K562 (cell line): ENCODE data around the gene TMEM208. TPM values are rescaled to one million over a fixed set of nuclear protein-coding genes. Genes with fewer than 3 reads are reported as not detected.

Experiments
- ARID2 ChIP-seq: fragments of 450-650 bp; IDR thresholded peaks from 2 replicates; pipeline ENCODE4 v1.6.1; 2017; ENCODE audit warnings: antibody characterized with exemption, mild to moderate bottlenecking
- ATF1 ChIP-seq, 2 experiments: fragments of 450-650 bp in 1 of 2; IDR thresholded peaks; 2 replicates each; pipeline ENCODE4 v1.6.1; 2016; ENCODE audit warnings: missing compliant biosample characterization in 1 of 2, missing genetic modification characterization in 1 of 2
- ATF2 ChIP-seq: sonication (generic); formaldehyde crosslinking; IDR thresholded peaks from 2 replicates; pipeline ENCODE4 v1.8.1; 2022; ENCODE audit warnings: missing genetic modification reagents
- BCOR ChIP-seq: fragments of 450-650 bp; IDR thresholded peaks from 2 replicates; pipeline ENCODE4 v1.6.1; 2016
- EP400 ChIP-seq: fragments of 450-650 bp; IDR thresholded peaks from 2 replicates; pipeline ENCODE4 v1.6.1; 2017; ENCODE audit warnings: antibody characterized with exemption, mild to moderate bottlenecking, moderate library complexity
- FOXJ2 ChIP-seq: fragments of 200-800 bp; sonication (Bioruptor generic); IDR thresholded peaks from 2 replicates; pipeline ENCODE4 v1.6.1; 2016; ENCODE audit warnings: missing genetic modification characterization, missing compliant biosample characterization
- HEY1 ChIP-seq: fragments of 250-450 bp; sonication (Bioruptor Pico); IDR thresholded peaks from 2 replicates; pipeline ENCODE4 v1.5.0; 2020; ENCODE audit warnings: mild to moderate bottlenecking, moderate library complexity, borderline replicate concordance
- HMGN3 ChIP-seq: IDR thresholded peaks from 2 replicates; pipeline ENCODE4 v1.6.1; 2011; ENCODE audit warnings: borderline replicate concordance, low read depth, mild to moderate bottlenecking, mixed read lengths, low read length; ENCODE audit not compliant: insufficient read length; ENCODE audit errors: extremely low read depth
- HNRNPLL ChIP-seq: fragments of 200-400 bp; formaldehyde crosslinking; IDR thresholded peaks from 2 replicates; pipeline ENCODE4 v1.6.1; 2017; ENCODE audit warnings: low read length, low read depth, mild to moderate bottlenecking; ENCODE audit not compliant: poor library complexity, severe bottlenecking
- ILF3 ChIP-seq: fragments of 450-650 bp; IDR thresholded peaks from 2 replicates; pipeline ENCODE4 v1.6.1; 2018; ENCODE audit warnings: antibody characterized with exemption, mild to moderate bottlenecking, moderate library complexity, borderline replicate concordance
- MYC ChIP-seq, 2 experiments: fragments of 250-450 bp in 1 of 2; sonication (Bioruptor Pico) in 1 of 2; IDR thresholded peaks; 2 replicates each; pipeline versions ENCODE4 v1.5.1 to v1.6.1; 2012 to 2021; ENCODE audit warnings: low read depth in 2 of 2, borderline replicate concordance in 1 of 2, improper control_type of control experiment in 1 of 2, low read length in 1 of 2, mild to moderate bottlenecking in 1 of 2, moderate library complexity in 1 of 2
- NFE2L1 ChIP-seq: fragments of 450-650 bp; IDR thresholded peaks from 2 replicates; pipeline ENCODE4 v1.6.1; 2016; ENCODE audit warnings: missing genetic modification characterization, low read depth, mild to moderate bottlenecking, missing compliant biosample characterization, moderate library complexity, borderline replicate concordance
- RBM15 ChIP-seq: fragments of 200-400 bp; formaldehyde crosslinking; IDR thresholded peaks from 2 replicates; pipeline ENCODE4 v1.6.1; 2018; ENCODE audit warnings: mild to moderate bottlenecking, low read length, moderate library complexity; ENCODE audit not compliant: insufficient read depth
- ZBTB49 ChIP-seq: sonication (generic); formaldehyde crosslinking; IDR thresholded peaks from 2 replicates; pipeline ENCODE4 v1.8.0; 2022; ENCODE audit warnings: missing genetic modification reagents, mild to moderate bottlenecking, borderline replicate concordance
- ZNF140 ChIP-seq: fragments of 250-450 bp; sonication (Bioruptor Pico); IDR thresholded peaks from 2 replicates; pipeline ENCODE4 v1.8.0; 2021; ENCODE audit warnings: moderate library complexity, mild to moderate bottlenecking, inconsistent platforms
- polyA plus RNA-seq, 8 experiments: library from polyadenylated mRNA; depleted of rRNA in 4 of 8; stranded (reverse) in 5 of 8; unstranded in 3 of 8; fragments of >200 nt; fragmentation: Nextera tagmentation in 2 of 8; fragmentation: Illumina TruSeq in 1 of 8; extraction: Ambion mirVana in 2 of 8; extraction: Trizol in 1 of 8; gene quantifications; 2 replicates each; pipeline versions ENCODE4 v1.2.1 to v1.2.3, GENCODE V29; 2011 to 2014; ENCODE audit warnings: inconsistent platforms in 1 of 8, missing spikeins in 1 of 8
- total RNA-seq, 7 experiments: library from RNA; depleted of rRNA in 6 of 7; stranded (reverse); fragments of >200 nt in 6 of 7; fragmentation: Illumina TruSeq in 2 of 7; extraction: Trizol in 2 of 7; gene quantifications; 2 replicates each; pipeline versions ENCODE4 v1.2.1 to v1.2.3, GENCODE V29; 2011 to 2021; ENCODE audit warnings: low replicate concordance in 1 of 7
- TF ChIP-seq, protein P1 (sequence below): fragments of 250-450 bp; sonication (Bioruptor Pico); IDR thresholded peaks from 2 replicates; pipeline ENCODE4 v1.4.0; 2020

The TMEM208 gene
- total and polyA plus RNA-seq, 9 of the 15 experiments (the other 6 are each of a cell fraction or from before 2014, with no cell fraction given): 31.8 to 239 (median 54.3) TPM

DNA sequence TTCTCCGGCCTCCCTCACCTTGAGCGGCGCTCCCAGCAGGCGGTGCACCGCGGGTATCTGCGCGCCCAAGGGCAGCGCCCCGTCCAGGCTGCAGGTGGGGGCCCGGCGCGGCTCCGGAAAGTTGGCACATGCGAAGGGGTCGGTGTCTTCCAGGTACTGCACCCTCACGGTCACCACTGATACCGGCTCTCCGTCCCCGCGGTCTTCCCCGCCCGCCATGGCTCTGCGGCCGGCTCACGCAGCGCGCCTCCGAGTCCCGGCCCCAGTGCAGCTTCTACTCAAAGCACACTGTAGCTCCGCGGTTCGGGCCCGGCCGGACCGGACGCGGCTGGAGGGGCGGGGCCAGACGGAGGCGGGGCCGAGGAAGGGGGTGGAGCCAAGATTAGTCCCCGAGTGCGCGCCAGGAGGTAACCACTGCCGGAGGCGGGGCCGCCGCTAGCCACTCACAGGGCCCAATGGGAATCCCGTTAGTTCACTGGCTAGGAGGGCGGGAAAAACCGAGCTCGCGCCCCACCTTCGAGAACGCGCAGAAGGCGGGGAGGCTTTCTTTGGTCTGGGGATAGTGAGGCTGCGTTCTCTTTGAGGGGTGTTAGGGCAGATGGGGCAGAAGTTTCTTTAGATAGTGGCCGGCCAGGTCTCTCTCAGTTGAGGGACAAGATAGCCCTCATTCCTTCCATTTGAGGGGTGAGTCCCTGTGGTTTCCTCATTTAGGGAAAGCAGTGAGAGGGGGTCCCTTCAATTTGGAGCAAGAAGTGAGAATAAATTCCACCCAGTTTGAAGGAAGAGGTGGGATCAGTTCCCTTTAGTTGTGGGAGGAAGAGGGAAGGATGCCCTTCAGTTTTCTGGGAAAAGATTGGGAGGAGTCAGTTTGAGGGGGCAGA is 20.5 kb downstream of the TMEM208 start, which contains the start of gene FHOD1 (continued):
- TF ChIP-seq ZBTB49 (CRISPR knock-in tag): 0 out of 2 replicates have a peak, but pooled peaks have one; percentile 29
- peak; percentile 46 for TF ChIP-seq HNRNPLL
- no peak for TF ChIP-seq HEY1
- no peak for TF ChIP-seq RBM15
- no peak for TF ChIP-seq EP400
- TF ChIP-seq ARID2: no peak
- TF ChIP-seq ZNF140: no peak
- no peak for TF ChIP-seq ATF2 (CRISPR knock-in tag)
- TF ChIP-seq ILF3: no peak
- TF ChIP-seq FOXJ2 (tag): no peak
- TF ChIP-seq NFE2L1 (tag): no peak
- TF ChIP-seq HMGN3: peak; percentile 55
- TF ChIP-seq ATF1 (CRISPR knock-in tag; IDR thresholded peaks at IDR 0.05): no peak
- TF ChIP-seq ATF1 (tag; IDR thresholded peaks at IDR 0.05): peak; percentile 17; the same call in 1 of the 2 replicates
- no peak; the same call in 1 of the 2 replicates for TF ChIP-seq BCOR
- 0 out of 2 replicates have a peak, but pooled peaks have one; percentile 45 for TF ChIP-seq MYC (IDR thresholded peaks at IDR 0.05; ENCODE audit: low read depth, low read length)
- 0 out of 2 replicates have a peak, but pooled peaks have one; percentile 21 for TF ChIP-seq MYC (CRISPR knock-in tag; IDR thresholded peaks at IDR 0.05; ENCODE audit: borderline replicate concordance, low read depth)
- TF ChIP-seq, protein P1, sequence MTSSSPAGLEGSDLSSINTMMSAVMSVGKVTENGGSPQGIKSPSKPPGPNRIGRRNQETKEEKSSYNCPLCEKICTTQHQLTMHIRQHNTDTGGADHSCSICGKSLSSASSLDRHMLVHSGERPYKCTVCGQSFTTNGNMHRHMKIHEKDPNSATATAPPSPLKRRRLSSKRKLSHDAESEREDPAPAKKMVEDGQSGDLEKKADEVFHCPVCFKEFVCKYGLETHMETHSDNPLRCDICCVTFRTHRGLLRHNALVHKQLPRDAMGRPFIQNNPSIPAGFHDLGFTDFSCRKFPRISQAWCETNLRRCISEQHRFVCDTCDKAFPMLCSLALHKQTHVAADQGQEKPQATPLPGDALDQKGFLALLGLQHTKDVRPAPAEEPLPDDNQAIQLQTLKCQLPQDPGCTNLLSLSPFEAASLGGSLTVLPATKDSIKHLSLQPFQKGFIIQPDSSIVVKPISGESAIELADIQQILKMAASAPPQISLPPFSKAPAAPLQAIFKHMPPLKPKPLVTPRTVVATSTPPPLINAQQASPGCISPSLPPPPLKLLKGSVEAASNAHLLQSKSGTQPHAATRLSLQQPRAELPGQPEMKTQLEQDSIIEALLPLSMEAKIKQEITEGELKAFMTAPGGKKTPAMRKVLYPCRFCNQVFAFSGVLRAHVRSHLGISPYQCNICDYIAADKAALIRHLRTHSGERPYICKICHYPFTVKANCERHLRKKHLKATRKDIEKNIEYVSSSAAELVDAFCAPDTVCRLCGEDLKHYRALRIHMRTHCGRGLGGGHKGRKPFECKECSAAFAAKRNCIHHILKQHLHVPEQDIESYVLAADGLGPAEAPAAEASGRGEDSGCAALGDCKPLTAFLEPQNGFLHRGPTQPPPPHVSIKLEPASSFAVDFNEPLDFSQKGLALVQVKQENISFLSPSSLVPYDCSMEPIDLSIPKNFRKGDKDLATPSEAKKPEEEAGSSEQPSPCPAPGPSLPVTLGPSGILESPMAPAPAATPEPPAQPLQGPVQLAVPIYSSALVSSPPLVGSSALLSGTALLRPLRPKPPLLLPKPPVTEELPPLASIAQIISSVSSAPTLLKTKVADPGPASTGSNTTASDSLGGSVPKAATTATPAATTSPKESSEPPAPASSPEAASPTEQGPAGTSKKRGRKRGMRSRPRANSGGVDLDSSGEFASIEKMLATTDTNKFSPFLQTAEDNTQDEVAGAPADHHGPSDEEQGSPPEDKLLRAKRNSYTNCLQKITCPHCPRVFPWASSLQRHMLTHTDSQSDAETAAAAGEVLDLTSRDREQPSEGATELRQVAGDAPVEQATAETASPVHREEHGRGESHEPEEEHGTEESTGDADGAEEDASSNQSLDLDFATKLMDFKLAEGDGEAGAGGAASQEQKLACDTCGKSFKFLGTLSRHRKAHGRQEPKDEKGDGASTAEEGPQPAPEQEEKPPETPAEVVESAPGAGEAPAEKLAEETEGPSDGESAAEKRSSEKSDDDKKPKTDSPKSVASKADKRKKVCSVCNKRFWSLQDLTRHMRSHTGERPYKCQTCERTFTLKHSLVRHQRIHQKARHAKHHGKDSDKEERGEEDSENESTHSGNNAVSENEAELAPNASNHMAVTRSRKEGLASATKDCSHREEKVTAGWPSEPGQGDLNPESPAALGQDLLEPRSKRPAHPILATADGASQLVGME (CRISPR knock-in tag): no peak
